Upper lobe of right lung (tissue), 1 donor: ENCODE measurements around the gene PTGES3L. TPM values are rescaled to one million over a fixed set of nuclear protein-coding genes. Genes with fewer than 3 reads are reported as not detected.

Experiments used
- ATAC-seq: fragments of 200-7000 bp; cut with Tn5 transposase; one replicate; pipeline ENCODE4 v1.9.1; 2020; ENCODE audit warnings: mild to moderate bottlenecking, moderate library complexity
- DNase-seq: peaks from one replicate; pipeline ENCODE4 v3.0.0-alpha.2; 2020
- H3K27ac ChIP-seq: fragments of 200-600 bp; one replicate; pipeline ENCODE4 v1.8.0; 2022
- H3K27me3 ChIP-seq: fragments of 200-600 bp; one replicate; pipeline ENCODE4 v1.8.0; 2022; ENCODE audit warnings: mild to moderate bottlenecking
- H3K36me3 ChIP-seq: fragments of 200-600 bp; one replicate; pipeline ENCODE4 v1.8.0; 2022
- H3K4me1 ChIP-seq: fragments of 200-600 bp; one replicate; pipeline ENCODE4 v1.8.0; 2022
- H3K4me3 ChIP-seq: fragments of 200-600 bp; one replicate; pipeline ENCODE4 v1.8.0; 2022; ENCODE audit warnings: mild to moderate bottlenecking
- H3K9me3 ChIP-seq: fragments of 200-600 bp; one replicate; pipeline ENCODE4 v1.8.0; 2022
- intact Hi-C: fragments of 100-400 bp; cut with DNase I; formaldehyde crosslinking; loops from one replicate; pipeline ENCODE4 v1.11.0; 2022
- long read RNA-seq: library from polyadenylated mRNA; unstranded; transcript quantifications from one replicate; pipeline ENCODE4 v2.0.0, GENCODE V29; 2021
- total RNA-seq: library from RNA; stranded (reverse); fragmentation: NEBNext Ultra II Directional; extraction: Animal tissue kit (Norgen Biotek cat#: 25700); gene quantifications from one replicate; pipeline ENCODE4 v1.2.1, GENCODE V29; 2021
- TF ChIP-seq, protein P1 (sequence below): fragments of 200-600 bp; IDR thresholded peaks from one replicate; pipeline ENCODE4 v1.8.0; 2022; ENCODE audit warnings: antibody characterized with exemption
- donor health status: DM: no; HTN: yes; CAD: no; lungs with severe emphysema.

PTGES3L gene
- total RNA-seq, result 0.38 TPM
- long read RNA-seq, result 0 reads

DNA sequence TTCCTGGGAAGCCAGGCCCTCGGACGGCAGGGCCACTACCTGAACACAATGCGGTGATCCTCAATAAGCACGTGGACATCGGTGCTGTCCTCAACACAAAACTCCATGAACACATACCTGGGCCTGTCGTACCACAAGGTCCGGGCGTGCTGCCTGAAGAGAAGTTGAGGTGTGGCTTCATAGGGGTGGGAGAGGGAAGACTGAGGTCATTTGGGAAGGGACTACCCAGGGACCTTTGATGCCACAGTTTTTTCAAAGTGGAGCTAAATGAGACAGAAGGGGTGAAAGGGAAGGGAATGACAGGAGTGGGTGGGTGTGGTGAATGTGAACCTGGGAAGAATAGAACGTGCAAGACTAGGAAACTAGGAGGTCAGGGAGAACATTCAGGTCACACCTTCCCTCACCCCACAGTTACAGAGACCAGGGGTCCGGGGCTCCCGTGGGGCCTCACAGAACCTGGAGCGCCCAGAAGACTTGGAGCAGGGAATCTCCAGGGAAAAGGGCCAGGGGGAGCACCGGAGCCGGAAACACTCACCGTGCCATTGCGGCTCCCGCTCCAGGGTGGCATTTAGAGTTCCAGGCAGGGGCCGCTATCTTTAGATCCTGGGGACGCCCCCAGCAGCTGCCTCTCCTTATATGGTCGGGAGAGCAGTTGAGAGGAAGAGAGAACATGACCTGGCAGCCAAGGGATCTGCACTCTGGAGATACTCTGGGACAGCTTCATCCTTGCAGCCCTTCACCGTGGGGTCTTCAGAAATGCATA lies at the start of gene PTGES3L:
PTGES3L (minus strand) TSS at position 570 of the 763 bp plus-strand sequence; CDS start at position 543, 27 bp downstream.
- Histone ChIP-seq H3K27ac (peak within 1 kb of the TSS; percentile 83), H3K4me1 (peaks cover 23% of the 10 kb centered on the region), H3K9me3 (no peaks in the 10 kb centered on the region), H3K27me3 (no peaks in the 10 kb centered on the region), H3K36me3 (no peaks in the 10 kb centered on the region), H3K4me3 (peak within 1 kb of the TSS; percentile 87)
- DNase-seq, result no peak
- ATAC-seq, result peak; percentile 22
- TF ChIP-seq, protein P1, sequence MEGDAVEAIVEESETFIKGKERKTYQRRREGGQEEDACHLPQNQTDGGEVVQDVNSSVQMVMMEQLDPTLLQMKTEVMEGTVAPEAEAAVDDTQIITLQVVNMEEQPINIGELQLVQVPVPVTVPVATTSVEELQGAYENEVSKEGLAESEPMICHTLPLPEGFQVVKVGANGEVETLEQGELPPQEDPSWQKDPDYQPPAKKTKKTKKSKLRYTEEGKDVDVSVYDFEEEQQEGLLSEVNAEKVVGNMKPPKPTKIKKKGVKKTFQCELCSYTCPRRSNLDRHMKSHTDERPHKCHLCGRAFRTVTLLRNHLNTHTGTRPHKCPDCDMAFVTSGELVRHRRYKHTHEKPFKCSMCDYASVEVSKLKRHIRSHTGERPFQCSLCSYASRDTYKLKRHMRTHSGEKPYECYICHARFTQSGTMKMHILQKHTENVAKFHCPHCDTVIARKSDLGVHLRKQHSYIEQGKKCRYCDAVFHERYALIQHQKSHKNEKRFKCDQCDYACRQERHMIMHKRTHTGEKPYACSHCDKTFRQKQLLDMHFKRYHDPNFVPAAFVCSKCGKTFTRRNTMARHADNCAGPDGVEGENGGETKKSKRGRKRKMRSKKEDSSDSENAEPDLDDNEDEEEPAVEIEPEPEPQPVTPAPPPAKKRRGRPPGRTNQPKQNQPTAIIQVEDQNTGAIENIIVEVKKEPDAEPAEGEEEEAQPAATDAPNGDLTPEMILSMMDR, result no peak
- intact Hi-C loops, result no loop called here

DNA sequence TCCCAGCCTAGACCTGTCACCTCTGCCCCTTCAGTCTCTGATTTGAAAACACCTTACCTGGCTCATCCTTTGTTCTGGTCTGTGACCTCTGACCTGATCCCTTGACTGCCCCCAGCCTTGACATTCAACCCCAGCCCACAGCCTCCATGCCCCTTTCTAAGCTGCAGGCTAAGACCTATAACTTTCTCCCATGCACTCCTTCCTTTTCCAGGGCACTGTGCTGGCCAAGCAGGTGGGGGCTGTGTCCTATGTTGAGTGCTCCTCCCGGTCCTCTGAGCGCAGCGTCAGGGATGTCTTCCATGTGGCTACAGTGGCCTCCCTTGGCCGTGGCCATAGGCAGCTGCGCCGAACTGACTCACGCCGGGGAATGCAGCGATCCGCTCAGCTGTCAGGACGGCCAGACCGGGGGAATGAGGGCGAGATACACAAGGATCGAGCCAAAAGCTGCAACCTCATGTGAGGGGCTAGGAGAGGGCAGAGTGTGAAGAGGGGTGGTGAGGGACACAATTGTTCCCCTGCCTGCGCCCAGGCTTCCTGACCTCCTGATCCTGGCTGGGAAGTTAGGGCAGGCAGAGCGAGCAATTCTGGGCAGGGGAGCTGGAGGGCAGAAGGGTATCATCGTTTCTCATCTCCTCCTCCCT lies 48.5 kb upstream of the PTGES3L start:
- Histone ChIP-seq H3K4me1 (peaks cover 9% of the 10 kb centered on the region), H3K9me3 (no peaks in the 10 kb centered on the region), H3K27me3 (no peaks in the 10 kb centered on the region), H3K4me3 (no peak overlapping the region), H3K36me3 (no peaks in the 10 kb centered on the region), H3K27ac (no peak overlapping the region)
- intact Hi-C loops, result no loop called here
- DNase-seq (no peak), ATAC-seq (no peak)
- TF ChIP-seq, protein P1, result no peak

DNA sequence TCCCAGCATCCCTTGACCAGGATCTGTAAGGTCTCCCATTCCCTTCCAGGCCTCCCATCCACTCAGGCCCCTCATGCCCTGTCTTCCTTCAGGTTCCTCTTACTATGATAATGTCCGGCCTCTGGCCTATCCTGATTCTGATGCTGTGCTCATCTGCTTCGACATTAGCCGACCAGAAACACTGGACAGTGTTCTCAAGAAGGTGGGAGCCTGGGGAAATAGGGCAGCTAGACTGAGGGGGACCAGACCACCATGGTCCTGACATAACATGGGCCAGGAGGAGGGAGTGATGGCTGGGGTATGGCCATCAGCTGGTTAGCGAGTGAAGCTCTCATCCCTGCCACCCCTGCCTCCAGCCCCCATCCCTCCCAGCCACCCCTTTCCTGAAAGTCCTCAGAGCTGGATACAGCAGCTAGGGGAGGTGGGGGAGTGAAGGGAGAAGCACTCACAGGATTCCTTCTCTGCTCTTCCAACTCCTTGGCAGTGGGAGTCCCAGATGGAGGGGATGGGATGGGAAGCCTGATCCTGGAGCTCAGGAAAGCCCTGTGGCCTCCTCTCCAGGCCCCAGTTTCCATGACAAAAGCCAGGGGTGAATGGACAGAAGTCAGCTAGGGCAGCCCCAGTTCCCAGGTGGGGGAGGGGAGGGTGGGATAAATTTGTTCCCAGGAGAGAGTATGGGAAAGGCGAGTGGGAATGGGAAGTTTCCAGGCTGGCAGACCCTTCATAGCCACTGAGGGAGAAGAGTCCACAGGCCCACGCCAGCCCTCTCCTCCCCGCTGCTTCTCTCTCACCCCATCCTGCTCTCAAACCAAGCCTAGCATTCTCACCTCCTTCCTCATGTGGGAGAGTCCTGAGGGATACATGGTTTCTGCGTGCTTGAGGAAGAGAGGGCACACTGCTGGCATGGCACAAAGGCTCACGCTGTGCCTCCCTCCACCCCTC lies 47.5 kb upstream of the PTGES3L start:
- H3K9me3 ChIP-seq, result no peaks in the 10 kb centered on the region
- H3K36me3 ChIP-seq, result no peaks in the 10 kb centered on the region
- no peak overlapping the region for H3K27ac ChIP-seq
- intact Hi-C loops, result no loop called here
- H3K27me3 ChIP-seq, result no peaks in the 10 kb centered on the region
- H3K4me1 ChIP-seq, result peaks cover 13% of the 10 kb centered on the region
- no peak for DNase-seq
- TF ChIP-seq, protein P1, result no peak
- no peak overlapping the region for H3K4me3 ChIP-seq
- no peak for ATAC-seq

DNA sequence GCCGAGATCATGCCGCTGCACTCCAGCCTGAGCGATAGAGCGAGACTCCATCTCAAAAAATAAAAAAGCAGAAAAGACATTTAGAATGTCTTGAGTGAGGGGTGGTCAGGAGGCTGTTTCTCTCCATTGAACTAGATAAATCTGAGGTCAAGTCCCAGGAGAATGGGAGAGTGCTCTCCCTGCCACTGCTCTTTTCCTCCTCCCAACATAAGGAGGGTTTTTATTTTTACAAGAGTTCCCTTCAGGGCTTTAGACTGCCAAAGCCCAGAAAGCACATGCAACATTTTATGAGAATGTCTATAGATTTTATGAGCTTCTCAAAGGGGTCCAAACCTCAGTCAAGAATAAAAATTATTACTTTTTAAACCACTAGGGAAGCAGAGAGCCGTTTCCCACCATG lies 46.7 kb upstream of the PTGES3L start:
- TF ChIP-seq, protein P1, result no peak
- DNase-seq (no peak), ATAC-seq (no peak)
- Histone ChIP-seq H3K27me3 (no peaks in the 10 kb centered on the region), H3K36me3 (no peaks in the 10 kb centered on the region), H3K27ac (no peak overlapping the region), H3K4me1 (peaks cover 13% of the 10 kb centered on the region), H3K9me3 (no peaks in the 10 kb centered on the region), H3K4me3 (no peak overlapping the region)
- intact Hi-C loops, result no loop called here

DNA sequence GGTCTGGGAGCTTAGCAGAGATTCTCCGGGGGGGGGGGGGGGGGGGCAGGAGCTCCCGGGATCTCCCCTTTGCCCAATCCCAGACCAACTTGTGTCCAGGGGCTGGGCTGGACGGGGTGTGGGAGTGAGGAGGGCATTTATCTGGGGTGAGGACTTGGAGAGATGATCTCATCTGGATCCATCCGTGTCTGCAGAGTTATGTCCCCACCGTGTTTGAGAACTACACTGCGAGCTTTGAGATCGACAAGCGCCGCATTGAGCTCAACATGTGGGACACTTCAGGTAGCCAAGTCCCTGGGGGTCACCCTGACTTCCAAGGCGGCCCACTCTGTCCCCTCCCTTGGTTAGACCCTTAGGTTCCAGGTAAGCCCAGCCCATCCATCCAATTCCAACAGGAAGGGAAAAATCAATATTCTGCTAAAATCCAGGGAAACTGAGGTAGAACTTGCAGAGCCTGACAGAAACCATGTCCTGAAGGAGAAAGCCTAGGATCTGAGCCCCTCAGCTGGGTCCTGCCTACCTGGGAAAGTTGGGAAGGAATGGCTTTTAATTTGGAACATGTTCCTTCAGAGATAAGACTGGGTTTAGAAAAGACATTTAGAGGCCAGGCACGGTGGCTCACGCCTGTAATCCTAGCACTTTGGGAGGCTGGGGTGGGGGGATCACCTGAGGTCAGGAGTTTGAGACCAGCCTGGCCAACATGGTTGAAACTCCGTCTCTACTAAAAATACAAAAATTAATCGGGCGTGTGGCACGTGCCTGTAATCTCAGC lies 46.1 kb upstream of the PTGES3L start:
- Histone ChIP-seq H3K36me3 (no peaks in the 10 kb centered on the region), H3K4me3 (no peak overlapping the region), H3K27ac (no peak overlapping the region), H3K27me3 (no peaks in the 10 kb centered on the region), H3K9me3 (no peaks in the 10 kb centered on the region), H3K4me1 (peaks cover 16% of the 10 kb centered on the region)
- intact Hi-C loops, result no loop called here
- DNase-seq (no peak), ATAC-seq (no peak)
- TF ChIP-seq, protein P1, result no peak
